ENCODE measurements around the gene TAF11L14. TPM values are rescaled to one million over a fixed set of nuclear protein-coding genes. Genes with fewer than 3 reads are reported as not detected.
A peak's percentile ranks its signal among the peaks of the same experiment; 100 is the strongest.

TAF11L14 gene
- total RNA-seq, 1 experiment from 2014 or later: not detected

- DNase-seq (ENCODE audit: low read depth): no peak
Observed at GRCh38 chr5:17678751-17679324, 44.6 kb downstream of the TAF11L14 start.

DNA sequence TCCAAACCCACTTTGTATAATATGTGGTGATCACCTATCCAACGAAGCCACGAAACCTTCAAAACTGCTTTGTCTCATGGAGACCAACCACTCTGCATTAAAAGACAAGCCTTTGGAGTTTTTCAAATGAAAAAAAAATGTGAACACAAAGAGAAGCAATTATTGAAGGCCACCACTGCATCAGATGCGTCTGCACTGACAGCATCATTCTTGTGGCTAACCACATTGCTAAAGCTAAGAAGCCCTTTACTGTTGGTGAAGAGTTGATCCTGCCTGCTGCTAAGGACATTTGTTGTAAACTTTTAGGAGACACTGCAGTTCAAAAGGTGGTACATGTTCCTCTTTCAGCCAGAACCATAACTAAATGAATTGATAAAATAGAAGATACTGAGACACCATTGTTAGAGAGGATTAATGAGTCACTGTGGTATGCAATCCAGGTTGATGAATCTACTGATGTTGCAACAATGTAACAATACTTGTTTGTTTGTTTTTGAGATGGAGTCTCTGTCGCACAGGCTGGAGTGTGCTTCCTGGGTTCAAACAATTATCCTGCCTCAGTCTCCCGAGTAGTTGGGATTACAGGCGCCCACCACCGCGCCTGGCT, 45.4 kb downstream of the TAF11L14 start:
- peak; percentile 85 for DNase-seq (ENCODE audit: low read depth)

DNA sequence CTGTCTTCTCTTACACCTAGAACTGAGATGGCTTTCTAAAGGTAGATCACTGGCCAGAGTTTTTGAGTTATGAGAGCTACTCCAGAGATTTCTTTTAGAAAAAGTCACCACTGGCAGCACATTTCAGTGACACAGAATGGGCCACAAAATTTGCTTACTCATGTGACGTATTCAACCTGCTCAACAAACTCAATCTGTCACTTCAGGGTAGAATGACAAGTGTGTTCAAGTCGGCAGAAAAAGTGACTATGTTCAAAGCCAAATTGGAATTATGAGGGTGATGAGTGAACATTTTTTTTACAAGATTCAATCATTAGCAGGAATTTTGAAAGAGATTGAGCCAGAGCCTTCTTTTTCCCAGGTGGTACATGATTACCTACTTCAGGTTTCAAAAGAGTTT, 46.5 kb downstream of the TAF11L14 start:
- no peak for DNase-seq (ENCODE audit: low read depth)

Small RNA genes within 50 kb of the gene (small RNA-seq; reads per million reads assigned to genes)
- gene AC233724.1 (not detected), gene AC233724.12 (not detected), gene AC233724.2 (not detected), gene AC233724.3 (not detected), gene AC233724.4 (not detected), gene AC233724.6 (not detected), gene AC233724.7 (not detected)

Other genes starting within 250 kb of the TAF11L14 start
- gene TAF11L2, start 136.2 kb upstream of the TAF11L14 start, total RNA-seq (2014; rRNA removed; shearing (Covaris generic)): not detected in 2 replicates
- gene TAF11L3, start 116.1 kb upstream of the TAF11L14 start, total RNA-seq (2014; rRNA removed; shearing (Covaris generic)): not detected in 2 replicates
- not detected in 2 replicates for gene TAF11L4, start 112.7 kb upstream of the TAF11L14 start, total RNA-seq (2014; rRNA removed; shearing (Covaris generic))
- not detected in 2 replicates for gene TAF11L5, start 109.2 kb upstream of the TAF11L14 start, total RNA-seq (2014; rRNA removed; shearing (Covaris generic))
- not detected in 2 replicates for gene TAF11L6, start 105.8 kb upstream of the TAF11L14 start, total RNA-seq (2014; rRNA removed; shearing (Covaris generic))
- not detected in 2 replicates for gene TAF11L7, start 48.7 kb upstream of the TAF11L14 start, total RNA-seq (2014; rRNA removed; shearing (Covaris generic))
- not detected in 2 replicates for gene TAF11L8, start 43.5 kb upstream of the TAF11L14 start, total RNA-seq (2014; rRNA removed; shearing (Covaris generic))
- not detected in 2 replicates for gene TAF11L9, start 40.1 kb upstream of the TAF11L14 start, total RNA-seq (2014; rRNA removed; shearing (Covaris generic))
- gene TAF11L10, start 36.6 kb upstream of the TAF11L14 start, total RNA-seq (2014; rRNA removed; shearing (Covaris generic)): not detected in 2 replicates
- not detected in 2 replicates for gene TAF11L11, start 30.3 kb upstream of the TAF11L14 start, total RNA-seq (2014; rRNA removed; shearing (Covaris generic))
- gene TAF11L12, start 24.1 kb upstream of the TAF11L14 start, total RNA-seq (2014; rRNA removed; shearing (Covaris generic)): not detected in 2 replicates
- gene TAF11L13, start 2.4 kb upstream of the TAF11L14 start, total RNA-seq (2014; rRNA removed; shearing (Covaris generic)): not detected in 2 replicates